ENCODE results near the gene BMP7.
"Not testable (repeated sequence)": the region's sequence is repeated elsewhere in the genome, so short reads cannot be mapped to it uniquely, and the experiment has no call there.

The BMP7 gene

DNA sequence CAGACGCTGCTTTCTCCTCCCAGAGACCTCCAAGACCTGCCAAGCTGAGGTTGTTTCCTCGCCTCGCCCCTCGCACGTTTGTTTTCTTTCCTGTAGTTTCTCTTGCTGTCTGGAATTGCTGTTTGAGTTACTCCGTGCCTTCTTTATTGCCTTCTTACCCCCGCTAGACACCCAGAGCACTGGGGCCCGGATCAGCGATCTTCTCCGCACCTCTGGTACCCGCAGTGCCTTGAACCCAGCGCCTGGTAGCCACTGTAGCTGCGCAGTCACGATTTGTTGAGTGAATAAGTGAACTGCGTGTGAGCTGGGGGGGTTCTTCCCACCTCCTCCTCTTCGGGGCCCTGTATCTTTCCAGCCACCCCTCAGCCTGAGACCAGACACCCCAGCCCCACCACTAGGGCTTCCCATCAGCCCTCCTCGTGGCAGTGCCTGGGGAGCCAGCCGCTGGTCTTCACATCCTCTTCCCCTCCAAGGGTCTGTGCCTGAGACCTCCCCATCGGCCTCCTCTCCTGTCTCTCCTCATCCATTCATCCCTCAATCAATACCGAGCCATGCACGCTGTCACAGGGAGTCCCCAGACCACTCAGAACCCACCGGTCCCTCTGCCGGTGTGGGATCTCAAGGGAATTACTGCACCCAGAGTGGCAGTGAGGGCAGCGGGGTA is 849 bp upstream of the BMP7 start:
- no peak for DNase-seq (ENCODE audit: low read depth in 2 of 2, low spot score in 1 of 2)

DNA sequence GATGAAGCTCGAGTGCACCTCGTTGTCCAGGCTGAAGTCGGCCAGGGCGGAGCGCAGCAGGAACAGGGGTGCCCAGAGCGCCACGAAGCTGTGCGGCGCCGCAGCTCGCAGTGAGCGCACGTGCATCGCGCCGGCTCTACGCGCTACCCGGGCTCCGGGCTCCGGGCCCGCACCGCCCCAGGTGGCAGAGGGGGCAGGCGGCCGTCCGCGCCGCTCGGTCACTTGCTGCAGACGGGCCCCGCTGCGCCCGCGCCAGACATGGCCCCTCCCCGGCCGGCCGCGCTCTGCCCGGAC is 497 bp downstream of the BMP7 start:
- DNase-seq (ENCODE audit: low read depth in 2 of 2, low spot score in 1 of 2), result no peak

GRCh38 chr20:57265336-57265996 is 975 bp downstream of the BMP7 start:
- DNase-seq (ENCODE audit: low read depth in 2 of 2, low spot score in 1 of 2), result no peak

GRCh38 chr20:57264908-57265335 is 1.5 kb downstream of the BMP7 start:
- DNase-seq (ENCODE audit: low read depth in 2 of 2, low spot score in 1 of 2), result not testable (repeated sequence)

DNA sequence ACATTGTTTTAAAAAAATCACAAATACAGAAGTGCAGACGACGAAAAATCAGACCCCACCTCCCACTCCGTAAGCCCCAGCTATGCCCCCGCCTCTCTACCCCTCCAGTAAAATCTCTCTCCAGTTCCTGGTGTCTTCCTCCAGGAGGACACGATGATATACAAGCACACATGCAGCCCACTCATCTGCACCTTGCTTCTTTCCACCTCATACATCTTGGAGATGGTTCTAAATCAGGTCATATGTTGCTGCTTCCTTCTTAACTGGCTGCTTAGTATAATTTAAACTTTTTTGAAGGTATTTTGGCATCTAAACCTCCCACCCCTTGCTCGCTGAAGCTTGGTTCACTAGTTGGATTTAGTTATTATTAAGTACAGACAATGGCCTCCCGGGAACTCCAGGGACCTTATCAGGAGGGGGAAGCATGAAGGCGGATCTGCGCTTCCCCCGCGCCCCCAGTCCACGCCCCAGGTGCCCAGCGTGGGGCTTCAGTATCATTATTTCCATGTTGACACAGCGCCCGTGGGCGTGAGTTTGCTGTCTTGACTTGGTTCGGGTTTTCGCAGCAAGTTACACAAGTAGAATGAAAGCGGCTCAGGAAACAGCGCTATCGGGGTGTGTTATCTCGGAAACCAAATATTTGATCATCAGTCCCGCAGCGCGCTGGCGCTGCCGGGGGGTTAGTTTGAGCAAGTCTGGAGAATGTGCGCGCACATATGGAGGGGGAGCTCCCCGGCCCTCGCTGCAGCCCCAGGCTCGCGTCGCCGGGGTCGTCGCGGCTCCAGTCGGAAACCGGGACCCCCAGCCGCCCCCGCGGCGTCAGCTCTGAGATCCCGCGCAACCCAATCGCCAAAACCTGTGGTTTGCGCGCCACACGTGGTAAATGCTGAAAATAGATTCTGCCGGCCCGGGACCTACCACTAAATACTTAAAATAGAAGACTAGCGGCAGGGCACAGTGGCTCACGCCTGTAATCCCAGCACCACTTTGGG is 2.3 kb downstream of the BMP7 start:
- DNase-seq (ENCODE audit: low read depth in 2 of 2, low spot score in 1 of 2), result no peak

DNA sequence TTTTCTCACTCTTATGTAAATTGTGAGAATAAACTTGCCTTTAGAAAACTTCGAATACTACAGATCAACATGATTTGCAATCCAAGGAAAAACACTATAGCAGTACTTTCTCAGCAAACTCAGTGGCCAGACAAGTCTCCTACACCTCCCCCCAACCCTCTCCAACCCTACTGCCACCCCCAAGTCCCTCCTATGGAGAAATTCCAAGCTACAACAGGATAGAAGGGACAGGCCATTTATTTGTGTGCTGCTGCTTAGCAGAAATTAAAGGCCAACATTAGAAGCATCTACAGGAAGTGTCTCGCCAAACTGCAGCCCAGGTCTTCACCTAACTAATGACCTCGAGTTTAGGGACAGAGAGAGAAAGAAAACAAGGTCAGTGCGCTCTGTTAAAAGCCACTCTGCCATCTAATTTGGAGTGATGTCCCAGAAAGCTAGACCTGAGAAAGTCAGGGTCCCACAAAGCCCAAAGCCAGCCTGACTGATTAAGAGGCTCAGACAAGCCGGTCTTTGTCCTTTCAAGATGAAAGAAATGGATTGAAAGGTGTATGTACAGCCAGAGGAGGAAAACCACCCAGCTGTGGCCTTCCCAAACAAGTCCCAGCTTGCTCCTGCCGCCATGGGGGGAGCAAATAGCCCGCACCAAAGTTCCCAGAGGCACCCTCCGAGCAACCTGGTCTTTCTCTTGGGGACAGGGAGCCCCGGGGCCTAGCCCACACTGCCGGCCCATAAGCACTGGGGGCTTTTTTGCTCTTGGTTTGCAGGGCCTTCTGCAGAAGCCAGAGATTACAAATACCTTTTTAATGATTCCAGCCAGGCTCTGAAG is 3.4 kb downstream of the BMP7 start:
- no peak for DNase-seq (ENCODE audit: low read depth in 2 of 2, low spot score in 1 of 2)

DNA sequence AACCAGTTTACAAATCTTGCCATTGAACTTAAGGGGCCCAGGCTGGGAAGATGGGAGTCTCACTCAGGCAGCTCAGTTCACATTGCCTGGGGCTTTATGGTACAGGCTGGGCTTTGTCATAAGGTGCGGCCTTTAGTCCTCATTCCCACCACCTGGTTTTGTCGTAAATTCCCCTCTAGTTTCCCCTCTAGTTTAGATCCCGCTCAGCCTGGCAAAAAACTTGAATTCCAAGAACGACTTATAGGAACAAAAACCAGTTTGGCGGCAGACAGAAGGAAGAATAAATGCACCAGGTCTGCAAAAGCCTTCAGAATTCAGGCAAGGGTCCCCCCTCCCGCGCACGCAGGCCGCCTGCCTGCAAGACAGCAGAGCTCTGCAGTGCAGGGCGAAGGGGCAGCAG is 4.1 kb downstream of the BMP7 start:
- no peak for DNase-seq (ENCODE audit: low read depth in 2 of 2, low spot score in 1 of 2)

DNA sequence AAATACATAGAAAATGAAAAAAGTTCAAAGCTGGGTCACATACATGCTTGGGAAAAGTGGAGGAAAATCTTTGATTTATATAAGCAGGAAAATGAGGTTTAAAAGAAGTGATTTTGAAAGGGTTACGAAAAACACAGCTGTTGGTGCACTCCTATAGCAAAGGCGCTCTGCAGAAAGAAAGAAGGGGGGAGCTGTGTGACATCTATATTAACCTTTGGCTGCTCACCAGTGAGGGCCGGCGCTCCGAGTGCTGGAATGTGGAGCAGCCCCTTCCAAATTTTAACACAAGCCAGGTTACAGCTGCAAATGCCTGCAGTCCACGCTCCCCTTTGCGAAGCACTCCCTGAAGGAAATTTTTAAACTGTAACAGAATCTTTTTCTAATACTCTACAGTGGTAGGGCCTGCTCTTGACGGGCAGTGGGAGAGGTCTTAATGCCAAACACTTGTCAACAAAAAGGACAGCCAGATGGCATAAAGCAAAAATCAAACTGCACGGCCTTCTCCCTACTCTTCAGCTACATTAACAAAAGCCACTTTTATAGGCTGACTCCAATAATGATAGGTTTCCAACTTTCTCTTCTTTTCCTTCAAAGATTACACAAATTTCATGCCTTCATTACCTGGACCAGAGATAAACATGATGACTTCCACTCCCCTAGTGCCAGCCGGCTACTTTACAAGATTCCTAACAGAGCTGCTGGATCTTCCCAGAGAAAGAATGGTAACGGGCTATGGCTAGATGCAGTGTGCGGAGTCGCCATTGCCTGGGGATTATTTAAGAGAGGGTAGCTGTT is 4.8 kb downstream of the BMP7 start:
- no peak for DNase-seq (ENCODE audit: low read depth in 2 of 2, low spot score in 1 of 2)

DNA sequence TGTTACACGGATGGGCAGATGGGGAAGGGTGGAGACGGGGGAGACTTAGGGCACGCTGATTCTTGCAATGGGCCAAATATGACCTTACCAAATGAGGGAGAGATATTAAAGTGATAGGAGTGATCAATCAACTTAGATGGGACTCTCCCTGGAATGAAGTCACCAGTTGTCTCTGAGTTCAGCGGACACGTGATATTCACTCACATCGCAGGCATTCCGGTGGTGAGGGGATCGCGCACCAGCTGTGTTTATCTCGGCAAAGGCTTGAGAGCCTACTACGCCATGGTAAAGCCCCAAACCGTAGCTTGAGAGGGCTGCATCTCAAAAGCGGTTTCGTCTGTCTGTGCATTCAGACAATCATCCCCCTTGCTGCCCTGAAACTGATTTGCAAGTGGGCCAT is 5.5 kb downstream of the BMP7 start:
- no peak for DNase-seq (ENCODE audit: low read depth in 2 of 2, low spot score in 1 of 2)

DNA sequence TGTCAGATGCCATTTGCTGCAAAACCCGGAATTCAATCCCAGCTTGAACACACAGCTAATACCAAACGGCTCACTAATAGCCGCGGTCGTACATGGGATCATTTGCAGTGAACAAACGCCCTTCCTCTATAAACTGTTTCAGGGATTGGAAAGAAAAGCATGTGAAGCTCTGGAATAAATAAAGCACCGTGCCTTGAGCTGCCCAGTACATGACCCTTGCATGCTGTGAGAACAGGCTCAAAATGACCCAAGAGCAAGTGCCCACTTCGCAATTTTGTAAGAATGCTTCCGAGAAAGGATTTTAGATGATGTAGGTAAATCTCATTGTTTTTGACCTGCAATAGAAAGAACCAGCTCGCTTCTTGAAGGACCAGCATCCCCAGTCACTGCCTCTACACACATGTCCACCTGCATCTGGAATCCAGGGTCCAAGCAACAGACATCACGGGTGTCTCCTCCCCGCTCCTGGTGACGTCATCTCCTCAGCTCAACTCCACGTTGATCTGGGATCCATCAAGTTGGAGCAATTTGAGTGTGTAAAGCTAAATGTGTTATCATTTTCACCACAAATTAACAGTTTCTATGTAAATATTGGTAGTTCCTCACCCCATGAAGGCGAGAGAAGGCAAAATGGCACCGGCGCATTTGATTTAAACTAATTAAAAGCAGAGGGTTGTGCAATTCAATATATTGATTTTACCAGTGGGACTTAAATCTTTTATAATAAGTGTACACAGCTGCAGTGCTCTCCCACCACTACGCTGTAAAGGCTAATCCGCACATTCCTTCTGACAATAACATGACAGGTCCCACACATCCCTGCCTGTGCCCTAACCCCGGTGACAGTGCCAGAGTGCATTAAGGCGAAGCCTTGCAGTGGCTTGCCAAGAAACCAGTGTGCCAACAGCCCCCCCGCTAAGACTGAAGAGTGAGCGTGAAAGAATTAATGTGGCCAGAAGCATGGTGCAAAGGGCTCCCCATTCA is 6.2 kb downstream of the BMP7 start:
- DNase-seq (ENCODE audit: low read depth in 2 of 2, low spot score in 1 of 2), result no peak

DNA sequence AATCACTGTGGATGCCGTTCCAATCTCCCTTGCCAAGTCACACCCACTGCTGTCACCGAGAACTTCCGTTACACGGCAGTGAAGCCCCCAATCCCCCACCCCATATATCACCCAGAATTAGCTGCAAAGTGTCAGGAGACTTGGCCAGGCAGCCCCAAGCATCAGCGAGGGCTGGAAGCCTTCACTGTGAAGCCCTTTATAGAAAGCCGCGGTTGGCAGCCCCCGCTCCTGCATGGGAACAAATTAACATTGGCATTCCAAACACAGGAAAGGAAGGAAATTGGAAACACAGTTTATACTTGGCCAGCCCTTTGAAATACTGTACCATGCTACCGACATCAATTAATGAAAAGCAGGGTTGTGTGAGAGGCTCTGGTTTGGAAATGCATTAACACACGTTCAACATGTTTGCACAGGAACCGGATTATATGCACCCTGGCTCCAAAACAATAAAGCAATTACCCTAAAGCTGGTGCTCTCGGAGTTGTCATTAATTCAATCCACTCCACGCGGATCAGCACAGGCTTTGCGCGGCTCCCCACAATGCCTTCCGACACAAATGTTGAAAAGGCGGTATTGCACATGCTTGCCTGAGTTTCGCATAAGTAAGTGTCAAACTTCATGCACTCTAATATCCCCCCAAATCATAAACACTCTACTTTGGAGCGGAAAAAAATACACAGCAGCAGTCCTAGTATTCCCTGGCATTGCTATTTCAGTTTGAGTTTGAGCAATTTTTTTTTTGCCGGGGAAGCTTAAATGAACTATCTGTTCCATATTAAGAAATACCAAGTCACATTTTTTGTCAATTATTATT is 7.1 kb downstream of the BMP7 start:
- DNase-seq (ENCODE audit: low read depth in 2 of 2, low spot score in 1 of 2), result no peak

DNA sequence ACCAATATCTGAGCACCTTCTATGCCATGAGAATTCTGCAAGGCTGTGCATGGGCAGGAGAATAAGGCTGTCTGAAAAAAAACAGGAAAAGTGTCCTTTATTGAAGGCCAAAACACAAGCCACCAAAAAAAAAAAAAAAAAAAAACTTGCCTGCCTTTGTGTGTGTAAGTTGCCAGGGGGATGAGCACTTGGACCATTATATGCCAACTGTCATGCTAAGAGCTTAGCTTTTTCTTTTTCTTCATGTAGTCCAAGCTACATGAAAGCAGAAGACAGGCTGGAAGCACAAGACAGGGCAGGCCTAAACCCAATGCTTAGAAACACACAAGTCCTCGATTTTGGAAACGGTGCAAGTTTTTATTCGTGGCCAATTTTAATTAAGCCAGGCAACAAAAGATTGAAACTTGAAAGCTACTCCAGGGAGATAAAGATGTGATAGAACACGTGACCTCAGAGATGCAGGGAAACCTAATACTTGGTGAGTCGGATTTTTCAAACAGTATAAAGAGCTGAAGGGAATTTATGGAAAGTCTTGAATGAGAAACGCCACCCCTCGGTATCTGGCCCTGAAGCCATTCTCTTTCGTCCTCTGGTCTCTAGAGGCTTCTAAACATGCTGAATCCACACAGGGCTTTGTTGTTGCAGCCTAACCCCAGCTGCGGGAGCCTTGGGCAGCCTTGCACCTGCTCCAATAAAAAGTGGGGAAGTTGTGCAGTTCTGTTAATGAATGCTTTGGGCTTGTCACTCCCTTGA is 8.6 kb downstream of the BMP7 start:
- DNase-seq (ENCODE audit: low read depth in 2 of 2, low spot score in 1 of 2), result no peak

GRCh38 chr20:57256908-57257307 is 9.5 kb downstream of the BMP7 start:
- no peak for DNase-seq (ENCODE audit: low read depth in 2 of 2, low spot score in 1 of 2)

- no peak for DNase-seq (ENCODE audit: low read depth in 2 of 2, low spot score in 1 of 2)
These were observed 10.2 kb downstream of the BMP7 start for GRCh38 chr20:57256205-57256604.

DNA sequence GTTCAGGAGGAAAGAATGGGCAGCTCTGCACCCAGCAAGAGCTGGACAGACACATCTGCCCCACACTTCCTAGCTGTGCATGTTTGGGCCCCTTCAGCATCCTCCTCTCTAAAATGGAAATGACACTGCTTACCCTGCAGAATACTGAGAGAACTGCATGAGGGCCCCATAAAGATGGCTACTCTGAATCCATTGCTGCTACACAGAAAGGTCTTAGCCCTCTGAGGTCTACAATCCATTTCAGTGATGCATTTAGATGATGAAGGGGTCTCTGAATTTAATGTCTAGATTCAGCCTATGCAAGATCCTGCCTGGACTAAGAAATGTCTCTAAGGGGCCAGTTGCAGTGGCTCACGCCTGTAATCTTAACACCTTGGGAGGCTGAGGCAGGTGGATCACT is 11.3 kb downstream of the BMP7 start:
- DNase-seq (ENCODE audit: low read depth in 2 of 2, low spot score in 1 of 2), result no peak

DNA sequence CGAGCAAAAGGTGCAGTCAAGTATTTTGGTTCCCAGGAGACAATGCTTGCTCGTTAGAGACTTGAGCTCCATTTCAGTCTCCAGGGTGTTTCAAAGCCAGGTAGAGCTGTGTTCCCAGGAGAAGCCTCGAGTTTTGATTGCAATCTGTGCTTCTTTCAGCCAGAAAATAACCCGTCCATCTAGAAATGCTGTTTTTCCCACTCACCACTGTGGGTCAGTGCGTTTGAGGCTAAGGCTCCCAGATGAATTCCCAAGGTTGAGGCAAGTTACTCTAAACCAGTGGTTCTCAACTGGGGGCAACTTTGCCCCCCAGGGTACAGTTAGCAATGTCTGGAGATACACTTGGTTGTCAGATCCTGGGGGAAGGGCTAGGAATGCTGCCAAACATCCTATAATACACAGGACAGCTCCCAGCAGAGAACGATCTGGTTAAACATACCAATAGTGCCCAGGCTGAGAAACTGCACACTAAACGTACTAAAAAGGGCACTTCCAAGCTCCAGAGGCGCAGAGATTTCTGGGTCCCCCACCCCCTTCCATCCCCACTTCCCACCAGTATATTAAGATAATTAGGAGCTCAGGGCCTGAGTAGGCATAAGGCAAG is 13.8 kb downstream of the BMP7 start:
- no peak for DNase-seq (ENCODE audit: low read depth in 2 of 2, low spot score in 1 of 2)

- DNase-seq (ENCODE audit: low read depth in 2 of 2, low spot score in 1 of 2), result no peak
These were observed 14.5 kb downstream of the BMP7 start for GRCh38 chr20:57251949-57252348.

All from stimulated activated CD8-positive, alpha-beta memory T cell treated with anti-CD3 and anti-CD28 coated beads, Interleukin-4, amount 100 ng/mL, for 1 hour (primary cell).